ENCODE measurements around the gene MACO1.

MACO1 gene

GRCh38 chr1:25462732-25463131 lies 32.0 kb downstream of the MACO1 start:
- Histone ChIP-seq H3K27ac (replicated peaks; ENCODE audit: low read length) (no peak overlapping the region), H3K36me3 (replicated peaks in 1 of 2; ENCODE audit: control insufficient read depth in 2 of 2, insufficient read depth in 2 of 2, low read length in 2 of 2) (peaks cover 9 to 51% of the 10 kb centered on the region in 2 donors), H3K27me3 (ENCODE audit: control insufficient read depth in 3 of 3, insufficient read depth in 3 of 3, low read depth in 1 of 3, low read length in 3 of 3) (no peaks in the 10 kb centered on the region), H2BK12ac (ENCODE audit: low read length) (no peak overlapping the region), H3K4ac (ENCODE audit: low read length) (no peak overlapping the region), H3K9ac (ENCODE audit: low read depth, low read length, poor library complexity) (no peak overlapping the region), H2BK120ac (ENCODE audit: low read depth, low read length) (no peak overlapping the region), H3K4me3 (ENCODE audit: low read length in 2 of 2) (no peak overlapping the region), H3K4me2 (ENCODE audit: insufficient read depth, low read length, poor library complexity, severe bottlenecking) (no peak overlapping the region), H2AFZ (ENCODE audit: low read length) (no peak overlapping the region), H3K79me1 (ENCODE audit: low read depth, low read length) (no peaks in the 10 kb centered on the region), H3K9me3 (replicated peaks in 1 of 2; ENCODE audit: control insufficient read depth in 2 of 2, insufficient read depth in 1 of 2, low read depth in 1 of 2, low read length in 2 of 2) (peaks cover 0 to 2% of the 10 kb centered on the region in 2 donors), H2BK15ac (ENCODE audit: low read length) (no peak overlapping the region), H3K18ac (ENCODE audit: low read length) (no peak overlapping the region), H3K14ac (ENCODE audit: low read length) (no peak overlapping the region), H3K23ac (ENCODE audit: low read depth, low read length, poor library complexity) (no peak overlapping the region), H2AK5ac (ENCODE audit: low read depth, low read length) (no peak overlapping the region), H4K91ac (ENCODE audit: low read depth, low read length, poor library complexity) (no peak overlapping the region), H3K4me1 (ENCODE audit: control insufficient read depth in 2 of 2, insufficient read depth in 1 of 2, low read depth in 1 of 2, low read length in 2 of 2) (peaks cover 0 to 1% of the 10 kb centered on the region in 2 donors), H2BK5ac (ENCODE audit: low read length) (no peak overlapping the region), H4K8ac (ENCODE audit: low read depth, low read length) (no peak overlapping the region)
- no CpG with 5 or more reads among the region's 5 CpGs for WGBS, 2 donors (ENCODE audit: extremely low coverage in 2 of 2, insufficient read length in 2 of 2, insufficient replicate concordance in 1 of 2)
- no peak for DNase-seq (ENCODE audit: low spot score)

GRCh38 chr1:25467193-25467592 lies 36.5 kb downstream of the MACO1 start:
- Histone ChIP-seq H2AFZ (ENCODE audit: low read length) (no peak overlapping the region), H2BK12ac (ENCODE audit: low read length) (no peak overlapping the region), H2BK120ac (ENCODE audit: low read depth, low read length) (no peak overlapping the region), H3K79me1 (ENCODE audit: low read depth, low read length) (no peaks in the 10 kb centered on the region), H3K27ac (replicated peaks; ENCODE audit: low read length) (no peak overlapping the region), H3K4me1 (ENCODE audit: control insufficient read depth in 2 of 2, insufficient read depth in 1 of 2, low read depth in 1 of 2, low read length in 2 of 2) (no peaks in the 10 kb centered on the region), H3K9ac (ENCODE audit: low read depth, low read length, poor library complexity) (no peak overlapping the region), H2BK5ac (ENCODE audit: low read length) (no peak overlapping the region), H3K23ac (ENCODE audit: low read depth, low read length, poor library complexity) (no peak overlapping the region), H4K91ac (ENCODE audit: low read depth, low read length, poor library complexity) (no peak overlapping the region), H2BK15ac (ENCODE audit: low read length) (no peak overlapping the region), H3K9me3 (replicated peaks in 1 of 2; ENCODE audit: control insufficient read depth in 2 of 2, insufficient read depth in 1 of 2, low read depth in 1 of 2, low read length in 2 of 2) (no peaks in the 10 kb centered on the region), H3K36me3 (replicated peaks in 1 of 2; ENCODE audit: control insufficient read depth in 2 of 2, insufficient read depth in 2 of 2, low read length in 2 of 2) (peaks cover 0 to 25% of the 10 kb centered on the region in 2 donors), H3K14ac (ENCODE audit: low read length) (no peak overlapping the region), H2AK5ac (ENCODE audit: low read depth, low read length) (no peak overlapping the region), H4K8ac (ENCODE audit: low read depth, low read length) (no peak overlapping the region), H3K4me2 (ENCODE audit: insufficient read depth, low read length, poor library complexity, severe bottlenecking) (no peak overlapping the region), H3K4ac (ENCODE audit: low read length) (no peak overlapping the region), H3K27me3 (ENCODE audit: control insufficient read depth in 3 of 3, insufficient read depth in 3 of 3, low read depth in 1 of 3, low read length in 3 of 3) (no peaks in the 10 kb centered on the region), H3K18ac (ENCODE audit: low read length) (no peak overlapping the region), H3K4me3 (ENCODE audit: low read length in 2 of 2) (no peak overlapping the region)
- no peak for DNase-seq (ENCODE audit: low spot score)
- no CpG with 5 or more reads among the region's 4 CpGs for WGBS, 2 donors (ENCODE audit: extremely low coverage in 2 of 2, insufficient read length in 2 of 2, insufficient replicate concordance in 1 of 2)

GRCh38 chr1:25467616-25468015 lies 36.9 kb downstream of the MACO1 start:
- Histone ChIP-seq H2AK5ac (ENCODE audit: low read depth, low read length) (no peak overlapping the region), H3K18ac (ENCODE audit: low read length) (no peak overlapping the region), H3K4ac (ENCODE audit: low read length) (no peak overlapping the region), H2BK15ac (ENCODE audit: low read length) (no peak overlapping the region), H3K27me3 (ENCODE audit: control insufficient read depth in 3 of 3, insufficient read depth in 3 of 3, low read depth in 1 of 3, low read length in 3 of 3) (no peaks in the 10 kb centered on the region), H3K9ac (ENCODE audit: low read depth, low read length, poor library complexity) (no peak overlapping the region), H2BK5ac (ENCODE audit: low read length) (no peak overlapping the region), H2BK120ac (ENCODE audit: low read depth, low read length) (no peak overlapping the region), H3K23ac (ENCODE audit: low read depth, low read length, poor library complexity) (no peak overlapping the region), H3K14ac (ENCODE audit: low read length) (no peak overlapping the region), H3K27ac (replicated peaks; ENCODE audit: low read length) (no peak overlapping the region), H4K91ac (ENCODE audit: low read depth, low read length, poor library complexity) (no peak overlapping the region), H3K79me1 (ENCODE audit: low read depth, low read length) (no peaks in the 10 kb centered on the region), H4K8ac (ENCODE audit: low read depth, low read length) (no peak overlapping the region), H2AFZ (ENCODE audit: low read length) (no peak overlapping the region), H3K4me1 (ENCODE audit: control insufficient read depth in 2 of 2, insufficient read depth in 1 of 2, low read depth in 1 of 2, low read length in 2 of 2) (no peaks in the 10 kb centered on the region), H3K36me3 (replicated peaks in 1 of 2; ENCODE audit: control insufficient read depth in 2 of 2, insufficient read depth in 2 of 2, low read length in 2 of 2) (peaks cover 0 to 21% of the 10 kb centered on the region in 2 donors), H3K4me3 (ENCODE audit: low read length in 2 of 2) (no peak overlapping the region), H2BK12ac (ENCODE audit: low read length) (no peak overlapping the region), H3K9me3 (replicated peaks in 1 of 2; ENCODE audit: control insufficient read depth in 2 of 2, insufficient read depth in 1 of 2, low read depth in 1 of 2, low read length in 2 of 2) (no peaks in the 10 kb centered on the region), H3K4me2 (ENCODE audit: insufficient read depth, low read length, poor library complexity, severe bottlenecking) (no peak overlapping the region)
- no peak for DNase-seq (ENCODE audit: low spot score)
- WGBS, 2 donors (ENCODE audit: extremely low coverage in 2 of 2, insufficient read length in 2 of 2, insufficient replicate concordance in 1 of 2) = no CpG with 5 or more reads among the region's 1 CpG

GRCh38 chr1:25468033-25468432 lies 37.3 kb downstream of the MACO1 start:
- Histone ChIP-seq H3K27ac (replicated peaks; ENCODE audit: low read length) (no peak overlapping the region), H3K14ac (ENCODE audit: low read length) (no peak overlapping the region), H3K4me1 (ENCODE audit: control insufficient read depth in 2 of 2, insufficient read depth in 1 of 2, low read depth in 1 of 2, low read length in 2 of 2) (no peaks in the 10 kb centered on the region), H3K36me3 (replicated peaks in 1 of 2; ENCODE audit: control insufficient read depth in 2 of 2, insufficient read depth in 2 of 2, low read length in 2 of 2) (peaks cover 0 to 21% of the 10 kb centered on the region in 2 donors), H3K9me3 (replicated peaks in 1 of 2; ENCODE audit: control insufficient read depth in 2 of 2, insufficient read depth in 1 of 2, low read depth in 1 of 2, low read length in 2 of 2) (no peaks in the 10 kb centered on the region), H4K8ac (ENCODE audit: low read depth, low read length) (no peak overlapping the region), H2BK15ac (ENCODE audit: low read length) (no peak overlapping the region), H3K9ac (ENCODE audit: low read depth, low read length, poor library complexity) (no peak overlapping the region), H3K79me1 (ENCODE audit: low read depth, low read length) (no peaks in the 10 kb centered on the region), H4K91ac (ENCODE audit: low read depth, low read length, poor library complexity) (no peak overlapping the region), H3K4me3 (ENCODE audit: low read length in 2 of 2) (no peak overlapping the region), H3K4ac (ENCODE audit: low read length) (no peak overlapping the region), H3K27me3 (ENCODE audit: control insufficient read depth in 3 of 3, insufficient read depth in 3 of 3, low read depth in 1 of 3, low read length in 3 of 3) (no peaks in the 10 kb centered on the region), H3K18ac (ENCODE audit: low read length) (no peak overlapping the region), H2AK5ac (ENCODE audit: low read depth, low read length) (no peak overlapping the region), H2BK120ac (ENCODE audit: low read depth, low read length) (no peak overlapping the region), H2BK12ac (ENCODE audit: low read length) (no peak overlapping the region), H3K23ac (ENCODE audit: low read depth, low read length, poor library complexity) (no peak overlapping the region), H2AFZ (ENCODE audit: low read length) (no peak overlapping the region), H3K4me2 (ENCODE audit: insufficient read depth, low read length, poor library complexity, severe bottlenecking) (no peak overlapping the region), H2BK5ac (ENCODE audit: low read length) (no peak overlapping the region)
- DNase-seq (ENCODE audit: low spot score) = no peak
